GM15510 (cell line): ENCODE results near the gene TKT.
A peak's percentile ranks its signal among the peaks of the same experiment; 100 is the strongest.

ENCODE experiments used
- POLR2A ChIP-seq: IDR thresholded peaks from 3 replicates; pipeline ENCODE4 v1.6.1; 2011; ENCODE audit warnings: borderline replicate concordance; ENCODE audit not compliant: insufficient read length; ENCODE audit errors: extremely low read depth

Gene TKT

GRCh38 chr3:53255775-53256703 is at the start of gene TKT:
TKT (minus strand) TSS chr3:53256022; CDS start chr3:53255942, 80 bp downstream.
- TF ChIP-seq POLR2A, result peak; percentile 93

GRCh38 chr3:53303957-53304356 is 48.1 kb upstream of the TKT start:
- no peak for TF ChIP-seq POLR2A

GRCh38 chr3:53303549-53303948 is 47.7 kb upstream of the TKT start:
- no peak for TF ChIP-seq POLR2A

- TF ChIP-seq POLR2A, result no peak
Measured at GRCh38 chr3:53300826-53301225, 45.0 kb upstream of the TKT start.

GRCh38 chr3:53295410-53295809 is 39.6 kb upstream of the TKT start:
- no peak for TF ChIP-seq POLR2A

GRCh38 chr3:53293867-53294266 is 38.0 kb upstream of the TKT start:
- no peak for TF ChIP-seq POLR2A

- no peak for TF ChIP-seq POLR2A
Measured at GRCh38 chr3:53288214-53288613, 32.4 kb upstream of the TKT start.

- TF ChIP-seq POLR2A, result no peak
Measured at GRCh38 chr3:53287131-53287629, 31.4 kb upstream of the TKT start.

- TF ChIP-seq POLR2A, result no peak
Measured at GRCh38 chr3:53286727-53287126, 30.9 kb upstream of the TKT start.

- no peak for TF ChIP-seq POLR2A
Measured at GRCh38 chr3:53282581-53282980, 26.8 kb upstream of the TKT start.

GRCh38 chr3:53278667-53279066 is 22.8 kb upstream of the TKT start:
- TF ChIP-seq POLR2A, result no peak

- no peak for TF ChIP-seq POLR2A
Measured at GRCh38 chr3:53274938-53275605, 19.2 kb upstream of the TKT start.

- no peak for TF ChIP-seq POLR2A
Measured at GRCh38 chr3:53273146-53273670, 17.4 kb upstream of the TKT start.

- no peak for TF ChIP-seq POLR2A
Measured at GRCh38 chr3:53269888-53270880, 14.4 kb upstream of the TKT start.

- no peak for TF ChIP-seq POLR2A
Measured at GRCh38 chr3:53267766-53268165, 11.9 kb upstream of the TKT start.

GRCh38 chr3:53264718-53265117 is 8.9 kb upstream of the TKT start:
- TF ChIP-seq POLR2A, result no peak
